ENCODE data around the gene CUEDC1. TPM values are rescaled to one million over a fixed set of nuclear protein-coding genes. Genes with fewer than 3 reads are reported as not detected.

CUEDC1 gene
- total and polyA plus RNA-seq, 2 donors (not counting 1 experiment from before 2014, with no cell fraction given) = 0.57 TPM; not detected in 1

GRCh38 chr17:57957120-57957850 lies 2.1 kb upstream of the CUEDC1 start:
- no peaks in the 10 kb centered on the region for H3K36me3 ChIP-seq (replicated peaks in 1 of 2; ENCODE audit: control extremely low read depth in 1 of 2, control insufficient read depth in 1 of 2, extremely low read depth in 1 of 2, insufficient read depth in 2 of 2, low read length in 1 of 2)
- H3K4me1 ChIP-seq (ENCODE audit: control insufficient read depth in 2 of 2, insufficient read depth in 2 of 2, low read length in 2 of 2) = peaks cover 23 to 24% of the 10 kb centered on the region in 2 donors
- peaks cover 0 to 14% (median 0%) of the 10 kb centered on the region in 3 donors for H3K9me3 ChIP-seq (ENCODE audit: control extremely low read depth in 1 of 3, control insufficient read depth in 2 of 3, insufficient read depth in 1 of 3, low read length in 2 of 3)
- H2AFZ ChIP-seq (ENCODE audit: insufficient read depth, low read depth, low read length, poor library complexity, severe bottlenecking) = no peak overlapping the region
- no peak overlapping the region for H3K27ac Mint-ChIP-seq
- no peak for ATAC-seq (ENCODE audit: low read depth)
- no peak overlapping the region for H3K4me3 ChIP-seq (ENCODE audit: control extremely low read depth in 1 of 5, extremely low read depth in 1 of 5, insufficient read depth in 1 of 5, low read depth in 2 of 5, low read length in 4 of 5)
- H3K4me1 Mint-ChIP-seq = peaks cover 25% of the 10 kb centered on the region
- 95% methylated on average over 6 of the region's 8 CpGs for WGBS (ENCODE audit: insufficient coverage)
- peaks cover 17% of the 10 kb centered on the region for H4K20me1 ChIP-seq (ENCODE audit: control insufficient read depth, insufficient read depth, low read length, poor library complexity, severe bottlenecking)
- DNase-seq = no peak
- H3K79me2 ChIP-seq (ENCODE audit: control insufficient read depth, insufficient read depth, low read length) = no peaks in the 10 kb centered on the region
- H3K4me2 ChIP-seq (replicated peaks; ENCODE audit: low read depth, low read length, poor library complexity, severe bottlenecking) = no peak overlapping the region
- H3K27ac ChIP-seq (ENCODE audit: low read length in 2 of 2) = no peak overlapping the region
- peaks cover 0 to 77% (median 41%) of the 10 kb centered on the region in 4 experiments for H3K27me3 ChIP-seq (replicated peaks in 1 of 4; ENCODE audit: control extremely low read depth in 1 of 4, control insufficient read depth in 3 of 4, insufficient read depth in 4 of 4, low read length in 3 of 4)
- H3K4me3 Mint-ChIP-seq = no peak overlapping the region
- CTCF ChIA-PET = interaction anchor here (0.7 to 1.5 kb wide), 2 partner anchors 36 to 55 kb away, joined by 3 read pairs; no protein-coding TSS in a partner anchor
- TF ChIP-seq EZH2 (IDR thresholded peaks at IDR 0.05; ENCODE audit: borderline replicate concordance, insufficient read depth, low read depth, low read length, poor library complexity, severe bottlenecking) (no peak), CTCF (IDR thresholded peaks at IDR 0.05) (no peak)
- peaks cover 66% of the 10 kb centered on the region for H3K27me3 Mint-ChIP-seq
- POLR2A ChIA-PET = no interaction called here
- H3K9me3 Mint-ChIP-seq (ENCODE audit: insufficient read depth) = no peaks in the 10 kb centered on the region
- H3K9ac ChIP-seq (ENCODE audit: low read length) = no peak overlapping the region
- intact Hi-C loops (cut with micrococcal nuclease) = loop anchor here (2.0 kb wide), 1 partner anchor 30 kb away; no protein-coding TSS in a partner anchor

Data from B cell (primary cell).